ENCODE data around the gene RBM20. TPM values are rescaled to one million over a fixed set of nuclear protein-coding genes. Genes with fewer than 3 reads are reported as not detected.

The RBM20 gene
- total RNA-seq, 1 experiment from 2014 or later = 0.10 TPM

DNA sequence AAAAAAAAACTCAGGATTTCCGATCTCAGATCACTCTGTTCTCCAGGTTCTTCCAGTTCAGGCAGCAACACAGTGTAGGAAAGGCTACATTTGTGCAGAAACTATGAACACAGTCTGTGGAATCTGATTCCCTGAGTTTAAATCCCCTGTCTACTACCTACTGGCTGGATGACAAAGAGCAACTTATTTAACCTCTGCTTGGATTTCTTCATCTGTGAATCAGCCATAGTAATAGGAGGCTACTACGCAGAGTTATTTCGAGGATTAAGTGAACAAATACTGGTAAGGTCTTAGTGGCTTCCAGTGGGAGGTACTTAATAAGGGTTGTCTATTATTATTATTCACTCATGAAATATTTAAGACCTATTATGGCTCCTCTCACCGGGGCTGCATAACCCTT lies 183.3 kb downstream of the RBM20 start:
- ChIA-PET POLR2A (no interaction called here), CTCF (no interaction called here)
- DNase-seq (ENCODE audit: low read depth, low spot score) = no peak
- TF ChIP-seq, protein P1, sequence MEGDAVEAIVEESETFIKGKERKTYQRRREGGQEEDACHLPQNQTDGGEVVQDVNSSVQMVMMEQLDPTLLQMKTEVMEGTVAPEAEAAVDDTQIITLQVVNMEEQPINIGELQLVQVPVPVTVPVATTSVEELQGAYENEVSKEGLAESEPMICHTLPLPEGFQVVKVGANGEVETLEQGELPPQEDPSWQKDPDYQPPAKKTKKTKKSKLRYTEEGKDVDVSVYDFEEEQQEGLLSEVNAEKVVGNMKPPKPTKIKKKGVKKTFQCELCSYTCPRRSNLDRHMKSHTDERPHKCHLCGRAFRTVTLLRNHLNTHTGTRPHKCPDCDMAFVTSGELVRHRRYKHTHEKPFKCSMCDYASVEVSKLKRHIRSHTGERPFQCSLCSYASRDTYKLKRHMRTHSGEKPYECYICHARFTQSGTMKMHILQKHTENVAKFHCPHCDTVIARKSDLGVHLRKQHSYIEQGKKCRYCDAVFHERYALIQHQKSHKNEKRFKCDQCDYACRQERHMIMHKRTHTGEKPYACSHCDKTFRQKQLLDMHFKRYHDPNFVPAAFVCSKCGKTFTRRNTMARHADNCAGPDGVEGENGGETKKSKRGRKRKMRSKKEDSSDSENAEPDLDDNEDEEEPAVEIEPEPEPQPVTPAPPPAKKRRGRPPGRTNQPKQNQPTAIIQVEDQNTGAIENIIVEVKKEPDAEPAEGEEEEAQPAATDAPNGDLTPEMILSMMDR (IDR thresholded peaks at IDR 0.05) = no peak
- no peak for TF ChIP-seq POLR2AphosphoS5 (IDR thresholded peaks at IDR 0.05; ENCODE audit: low read depth, low read length)
- TF ChIP-seq, protein P2, sequence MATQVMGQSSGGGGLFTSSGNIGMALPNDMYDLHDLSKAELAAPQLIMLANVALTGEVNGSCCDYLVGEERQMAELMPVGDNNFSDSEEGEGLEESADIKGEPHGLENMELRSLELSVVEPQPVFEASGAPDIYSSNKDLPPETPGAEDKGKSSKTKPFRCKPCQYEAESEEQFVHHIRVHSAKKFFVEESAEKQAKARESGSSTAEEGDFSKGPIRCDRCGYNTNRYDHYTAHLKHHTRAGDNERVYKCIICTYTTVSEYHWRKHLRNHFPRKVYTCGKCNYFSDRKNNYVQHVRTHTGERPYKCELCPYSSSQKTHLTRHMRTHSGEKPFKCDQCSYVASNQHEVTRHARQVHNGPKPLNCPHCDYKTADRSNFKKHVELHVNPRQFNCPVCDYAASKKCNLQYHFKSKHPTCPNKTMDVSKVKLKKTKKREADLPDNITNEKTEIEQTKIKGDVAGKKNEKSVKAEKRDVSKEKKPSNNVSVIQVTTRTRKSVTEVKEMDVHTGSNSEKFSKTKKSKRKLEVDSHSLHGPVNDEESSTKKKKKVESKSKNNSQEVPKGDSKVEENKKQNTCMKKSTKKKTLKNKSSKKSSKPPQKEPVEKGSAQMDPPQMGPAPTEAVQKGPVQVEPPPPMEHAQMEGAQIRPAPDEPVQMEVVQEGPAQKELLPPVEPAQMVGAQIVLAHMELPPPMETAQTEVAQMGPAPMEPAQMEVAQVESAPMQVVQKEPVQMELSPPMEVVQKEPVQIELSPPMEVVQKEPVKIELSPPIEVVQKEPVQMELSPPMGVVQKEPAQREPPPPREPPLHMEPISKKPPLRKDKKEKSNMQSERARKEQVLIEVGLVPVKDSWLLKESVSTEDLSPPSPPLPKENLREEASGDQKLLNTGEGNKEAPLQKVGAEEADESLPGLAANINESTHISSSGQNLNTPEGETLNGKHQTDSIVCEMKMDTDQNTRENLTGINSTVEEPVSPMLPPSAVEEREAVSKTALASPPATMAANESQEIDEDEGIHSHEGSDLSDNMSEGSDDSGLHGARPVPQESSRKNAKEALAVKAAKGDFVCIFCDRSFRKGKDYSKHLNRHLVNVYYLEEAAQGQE (IDR thresholded peaks at IDR 0.05; ENCODE audit: insufficient read depth in 1 of 2, low read depth in 2 of 2, low read length in 1 of 2) = no peak
- no peak for TF ChIP-seq TCF7L2 (IDR thresholded peaks at IDR 0.05; ENCODE audit: low read depth, low read length)
- TF ChIP-seq SIN3A (IDR thresholded peaks at IDR 0.05; ENCODE audit: borderline replicate concordance, insufficient read depth, low read depth, low read length) = no peak
- Histone ChIP-seq H3K4me3 (ENCODE audit: low read depth in 2 of 2, low read length in 2 of 2) (no peak overlapping the region), H3K36me3 (ENCODE audit: control insufficient read depth, insufficient read depth, low read length) (no peaks in the 10 kb centered on the region), H3K9me3 (ENCODE audit: control insufficient read depth, insufficient read depth, low read depth, low read length) (no peaks in the 10 kb centered on the region), H3K4me1 (ENCODE audit: control insufficient read depth, insufficient read depth, low read length) (no peaks in the 10 kb centered on the region), H3K27me3 (ENCODE audit: control insufficient read depth, insufficient read depth, low read length) (peaks cover 3% of the 10 kb centered on the region), H3K27ac (ENCODE audit: low read length) (no peak overlapping the region)
- in situ Hi-C loops (cut with HindIII; ENCODE audit: low pct_unique_long_range_greater_than_20kb, low sequenced_read_pairs) = no loop called here
- no TSS peak for BruUV-seq (replicated peaks)
- intact Hi-C loops (cut with micrococcal nuclease; ENCODE audit: unreplicated experiment) = no loop called here
- ATAC-seq = no peak

DNA sequence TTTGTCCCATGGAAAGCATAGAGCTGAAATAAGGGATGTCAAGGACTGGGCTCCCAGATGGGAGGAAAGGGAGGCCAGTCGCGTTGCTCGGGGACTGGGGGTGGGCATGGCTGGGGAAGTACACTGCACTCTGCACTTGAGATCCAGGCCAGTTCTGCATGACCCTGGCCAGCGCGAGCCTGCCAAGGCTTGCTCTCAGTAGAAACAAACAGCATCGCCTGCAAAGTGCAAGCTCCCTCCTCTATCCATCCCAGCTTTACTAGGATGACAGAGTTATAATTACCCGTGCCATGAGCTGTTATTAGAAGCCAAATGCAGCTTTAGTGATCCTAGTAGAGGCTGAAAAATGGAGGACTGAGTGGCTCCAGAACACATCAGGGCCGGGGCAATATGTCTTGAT lies 183.7 kb downstream of the RBM20 start:
- H3K36me3 ChIP-seq (ENCODE audit: control insufficient read depth, insufficient read depth, low read length) = no peaks in the 10 kb centered on the region
- DNase-seq (ENCODE audit: low read depth, low spot score) (no peak), ATAC-seq (0 out of 2 replicates have a peak, but pooled peaks have one; percentile 32)
- in situ Hi-C loops (cut with HindIII; ENCODE audit: low pct_unique_long_range_greater_than_20kb, low sequenced_read_pairs) (no loop called here), intact Hi-C loops (cut with micrococcal nuclease; ENCODE audit: unreplicated experiment) (no loop called here)
- no peak overlapping the region for H3K27ac ChIP-seq (ENCODE audit: low read length)
- no peaks in the 10 kb centered on the region for H3K4me1 ChIP-seq (ENCODE audit: control insufficient read depth, insufficient read depth, low read length)
- ChIA-PET POLR2A (no interaction called here), CTCF (no interaction called here)
- BruUV-seq (replicated peaks) = no TSS peak
- no peaks in the 10 kb centered on the region for H3K9me3 ChIP-seq (ENCODE audit: control insufficient read depth, insufficient read depth, low read depth, low read length)
- TF ChIP-seq POLR2AphosphoS5 (IDR thresholded peaks at IDR 0.05; ENCODE audit: low read depth, low read length) (no peak), TCF7L2 (IDR thresholded peaks at IDR 0.05; ENCODE audit: low read depth, low read length) (no peak), SIN3A (IDR thresholded peaks at IDR 0.05; ENCODE audit: borderline replicate concordance, insufficient read depth, low read depth, low read length) (no peak)
- TF ChIP-seq, protein P1 (IDR thresholded peaks at IDR 0.05) = no peak
- TF ChIP-seq, protein P2 (IDR thresholded peaks at IDR 0.05; ENCODE audit: insufficient read depth in 1 of 2, low read depth in 2 of 2, low read length in 1 of 2) = no peak
- no peak overlapping the region for H3K4me3 ChIP-seq (ENCODE audit: low read depth in 2 of 2, low read length in 2 of 2)
- peaks cover 3% of the 10 kb centered on the region for H3K27me3 ChIP-seq (ENCODE audit: control insufficient read depth, insufficient read depth, low read length)

Data from Panc1 (cell line).